Caco-2 (cell line): Measurements from ENCODE around the gene FHIT. TPM values are rescaled to one million over a fixed set of nuclear protein-coding genes. Genes with fewer than 3 reads are reported as not detected.

Source experiments
- BruUV-seq: library from RNA; stranded (reverse); fragments of 400-500 nt; replicated peaks from 2 replicates; lab custom pipeline; 2021; lab: Mats Ljungman, UMichigan
- CTCF ChIA-PET: fragments of 300-600 bp; sonication (Branson Sonifier 250); formaldehyde crosslinking; loops from one replicate; lab custom pipeline; 2022; ENCODE audit warnings: antibody characterized with exemption; lab: Charles Lee
- POLR2A ChIA-PET: fragments of 300-600 bp; sonication (Branson Sonifier 250); formaldehyde crosslinking; loops from one replicate; lab custom pipeline; 2022; ENCODE audit warnings: antibody characterized with exemption; lab: Charles Lee
- DNase-seq, 2 experiments: peaks; one replicate each; pipeline versions ENCODE4 v3.0.0 to v3.0.0-alpha.2; 2020 to 2022
- H3K27me3 ChIP-seq: replicated peaks from 2 replicates; pipeline ENCODE4 v1.6.0; 2011; ENCODE audit warnings: low read length; ENCODE audit not compliant: control insufficient read depth, insufficient read depth
- H3K36me3 ChIP-seq: 2 replicates; pipeline ENCODE4 v1.5.1; 2011; ENCODE audit warnings: low read length; ENCODE audit not compliant: control insufficient read depth, insufficient read depth
- H3K4me1 ChIP-seq: fragments of 250-450 bp; sonication (Bioruptor Pico); 2 replicates; pipeline ENCODE4 v1.5.1; 2020; ENCODE audit warnings: mild to moderate bottlenecking
- H3K4me3 ChIP-seq: 2 replicates; pipeline ENCODE4 v1.5.1; 2011; ENCODE audit warnings: low read depth, mild to moderate bottlenecking, control low read depth, low read length
- H3K9me3 ChIP-seq: fragments of 250-450 bp; sonication (Bioruptor Pico); 2 replicates; pipeline ENCODE4 v1.5.1; 2020; ENCODE audit warnings: mild to moderate bottlenecking, moderate library complexity
- H3K27ac Mint-ChIP-seq: one replicate; pipeline ENCODE4 v1.8.0; 2022; ENCODE audit warnings: mixed read lengths; ENCODE audit not compliant: unreplicated experiment
- H3K27me3 Mint-ChIP-seq: one replicate; pipeline ENCODE4 v1.8.0; 2022; ENCODE audit warnings: mixed read lengths; ENCODE audit not compliant: insufficient read depth, unreplicated experiment
- H3K36me3 Mint-ChIP-seq: one replicate; pipeline ENCODE4 v1.8.0; 2022; ENCODE audit warnings: mild to moderate bottlenecking, mixed read lengths; ENCODE audit not compliant: insufficient read depth, unreplicated experiment
- H3K4me1 Mint-ChIP-seq: one replicate; pipeline ENCODE4 v1.8.0; 2022; ENCODE audit warnings: low read depth, mixed read lengths; ENCODE audit not compliant: unreplicated experiment
- H3K4me3 Mint-ChIP-seq: one replicate; pipeline ENCODE4 v1.8.0; 2022; ENCODE audit warnings: mild to moderate bottlenecking, moderate library complexity, mixed read lengths; ENCODE audit not compliant: unreplicated experiment
- H3K9me3 Mint-ChIP-seq: one replicate; pipeline ENCODE4 v1.8.0; 2022; ENCODE audit warnings: mixed read lengths; ENCODE audit not compliant: unreplicated experiment
- intact Hi-C: fragments of 100-400 bp; cut with micrococcal nuclease; formaldehyde crosslinking; loops from one replicate; pipeline ENCODE4 v1.10.0; 2022; ENCODE audit not compliant: unreplicated experiment
- total RNA-seq: library from RNA; stranded (reverse); gene quantifications from 2 replicates; pipeline ENCODE4 v1.2.3, GENCODE V29; 2022
- TF ChIP-seq, protein P1 (sequence below), 2 experiments: fragments of 200-600 bp in 1 of 2; IDR thresholded peaks; 1 replicate in 1 of 2; 2 replicates in 1 of 2; pipeline versions ENCODE4 v1.5.1 to v1.8.0; 2011 to 2022; ENCODE audit warnings: antibody characterized with exemption in 1 of 2, control low read depth in 1 of 2, inconsistent platforms in 1 of 2, low read depth in 1 of 2, low read length in 1 of 2, mild to moderate bottlenecking in 1 of 2, moderate library complexity in 1 of 2; ENCODE audit not compliant: insufficient read depth in 1 of 2, severe bottlenecking in 1 of 2, unreplicated experiment in 1 of 2

Gene FHIT
- total RNA-seq, 1 experiment from 2014 or later, result 8.3 TPM

DNA sequence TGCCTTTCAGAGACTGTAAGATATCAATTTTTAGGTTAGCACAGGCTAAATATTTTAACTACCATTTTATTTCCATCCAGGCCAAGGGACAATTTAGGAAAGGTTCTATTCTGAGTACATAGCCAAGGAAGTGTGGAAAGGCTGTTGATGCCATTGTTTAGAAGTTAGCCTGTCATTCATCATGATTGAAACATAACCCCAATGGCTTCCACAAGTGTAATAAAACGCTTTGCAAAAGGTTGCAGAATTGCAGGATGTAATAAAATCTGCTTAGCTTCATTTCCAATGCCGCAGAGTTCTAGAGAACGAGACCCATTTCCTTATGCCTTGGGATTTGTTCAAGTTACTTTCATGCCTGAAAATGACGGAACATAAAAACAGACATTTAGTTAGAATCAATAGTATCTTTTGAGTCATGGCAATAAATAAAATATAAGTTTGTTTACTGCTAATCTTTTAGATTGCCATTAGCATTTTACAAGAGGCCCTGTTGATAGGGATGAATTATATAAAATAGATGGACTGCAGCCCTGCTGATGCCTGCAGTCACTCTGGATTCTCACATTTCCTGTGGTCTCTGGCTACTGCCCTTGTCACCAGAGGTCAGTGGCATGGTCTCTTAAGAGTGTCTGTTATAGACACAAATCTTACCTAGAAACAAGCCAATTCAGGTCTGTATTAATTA, 1523.2 kb downstream of the FHIT start:
- no peaks in the 10 kb centered on the region for H3K9me3 Mint-ChIP-seq
- peaks cover 4% of the 10 kb centered on the region for H3K27me3 Mint-ChIP-seq
- no peaks in the 10 kb centered on the region for H3K36me3 Mint-ChIP-seq
- H3K9me3 ChIP-seq, result no peaks in the 10 kb centered on the region
- ChIA-PET POLR2A (no interaction called here), CTCF (no interaction called here)
- no peak overlapping the region for H3K27ac Mint-ChIP-seq
- H3K36me3 ChIP-seq, result no peaks in the 10 kb centered on the region
- no TSS peak for BruUV-seq
- no peak overlapping the region for H3K4me3 Mint-ChIP-seq
- TF ChIP-seq, protein P1, sequence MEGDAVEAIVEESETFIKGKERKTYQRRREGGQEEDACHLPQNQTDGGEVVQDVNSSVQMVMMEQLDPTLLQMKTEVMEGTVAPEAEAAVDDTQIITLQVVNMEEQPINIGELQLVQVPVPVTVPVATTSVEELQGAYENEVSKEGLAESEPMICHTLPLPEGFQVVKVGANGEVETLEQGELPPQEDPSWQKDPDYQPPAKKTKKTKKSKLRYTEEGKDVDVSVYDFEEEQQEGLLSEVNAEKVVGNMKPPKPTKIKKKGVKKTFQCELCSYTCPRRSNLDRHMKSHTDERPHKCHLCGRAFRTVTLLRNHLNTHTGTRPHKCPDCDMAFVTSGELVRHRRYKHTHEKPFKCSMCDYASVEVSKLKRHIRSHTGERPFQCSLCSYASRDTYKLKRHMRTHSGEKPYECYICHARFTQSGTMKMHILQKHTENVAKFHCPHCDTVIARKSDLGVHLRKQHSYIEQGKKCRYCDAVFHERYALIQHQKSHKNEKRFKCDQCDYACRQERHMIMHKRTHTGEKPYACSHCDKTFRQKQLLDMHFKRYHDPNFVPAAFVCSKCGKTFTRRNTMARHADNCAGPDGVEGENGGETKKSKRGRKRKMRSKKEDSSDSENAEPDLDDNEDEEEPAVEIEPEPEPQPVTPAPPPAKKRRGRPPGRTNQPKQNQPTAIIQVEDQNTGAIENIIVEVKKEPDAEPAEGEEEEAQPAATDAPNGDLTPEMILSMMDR (IDR thresholded peaks at IDR 0.05; ENCODE audit: insufficient read depth in 1 of 2, low read depth in 1 of 2, low read length in 1 of 2, severe bottlenecking in 1 of 2, unreplicated experiment in 1 of 2), result no peak
- intact Hi-C loops, result no loop called here
- no peak for DNase-seq
- H3K4me1 ChIP-seq, result no peaks in the 10 kb centered on the region
- no peaks in the 10 kb centered on the region for H3K27me3 ChIP-seq
- no peaks in the 10 kb centered on the region for H3K4me1 Mint-ChIP-seq
- no peak overlapping the region for H3K4me3 ChIP-seq

DNA sequence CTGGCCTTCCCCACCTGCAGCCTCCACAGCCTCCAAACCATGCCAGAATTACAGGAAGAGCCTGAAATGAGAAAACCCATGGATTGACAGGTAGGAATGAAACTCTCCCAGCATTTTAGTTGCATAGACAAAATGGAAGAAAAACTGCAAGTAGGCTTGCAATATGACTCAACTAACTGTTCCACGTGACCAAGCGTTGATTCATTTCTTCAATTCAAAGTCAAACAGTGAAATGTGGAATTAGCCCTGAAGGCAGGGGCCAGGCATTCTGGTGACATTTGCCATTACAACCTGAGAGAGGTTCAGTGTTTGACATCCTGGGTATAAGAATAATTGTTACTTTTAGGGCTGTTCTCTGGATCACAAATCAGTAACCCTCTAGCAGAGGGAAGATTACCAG, 1525.0 kb downstream of the FHIT start:
- H3K9me3 ChIP-seq, result no peaks in the 10 kb centered on the region
- no peaks in the 10 kb centered on the region for H3K27me3 ChIP-seq
- intact Hi-C loops, result no loop called here
- BruUV-seq, result no TSS peak
- TF ChIP-seq, protein P1 (IDR thresholded peaks at IDR 0.05; ENCODE audit: insufficient read depth in 1 of 2, low read depth in 1 of 2, low read length in 1 of 2, severe bottlenecking in 1 of 2, unreplicated experiment in 1 of 2), result no peak
- ChIA-PET CTCF (no interaction called here), POLR2A (no interaction called here)
- H3K4me3 ChIP-seq, result no peak overlapping the region
- no peak for DNase-seq
- no peaks in the 10 kb centered on the region for H3K9me3 Mint-ChIP-seq
- H3K4me3 Mint-ChIP-seq, result no peak overlapping the region
- H3K36me3 ChIP-seq, result no peaks in the 10 kb centered on the region
- no peaks in the 10 kb centered on the region for H3K4me1 ChIP-seq
- no peak overlapping the region for H3K27ac Mint-ChIP-seq
- H3K4me1 Mint-ChIP-seq, result no peaks in the 10 kb centered on the region
- no peaks in the 10 kb centered on the region for H3K36me3 Mint-ChIP-seq
- peaks cover 4% of the 10 kb centered on the region for H3K27me3 Mint-ChIP-seq

GRCh38 chr3:59717679-59718205, 1533.5 kb downstream of the FHIT start:
- POLR2A ChIA-PET, result no interaction called here
- no peak overlapping the region for H3K27ac Mint-ChIP-seq
- TF ChIP-seq, protein P1 (IDR thresholded peaks at IDR 0.05; ENCODE audit: insufficient read depth in 1 of 2, low read depth in 1 of 2, low read length in 1 of 2, severe bottlenecking in 1 of 2, unreplicated experiment in 1 of 2), result no peak
- no peaks in the 10 kb centered on the region for H3K4me1 ChIP-seq
- CTCF ChIA-PET, result no interaction called here
- H3K4me3 ChIP-seq, result no peak overlapping the region
- no peaks in the 10 kb centered on the region for H3K27me3 ChIP-seq
- H3K4me1 Mint-ChIP-seq, result no peaks in the 10 kb centered on the region
- H3K36me3 Mint-ChIP-seq, result no peaks in the 10 kb centered on the region
- H3K27me3 Mint-ChIP-seq, result peaks cover 3% of the 10 kb centered on the region
- no peaks in the 10 kb centered on the region for H3K9me3 ChIP-seq
- DNase-seq, result no peak
- no TSS peak for BruUV-seq
- no peaks in the 10 kb centered on the region for H3K9me3 Mint-ChIP-seq
- H3K36me3 ChIP-seq, result no peaks in the 10 kb centered on the region
- intact Hi-C loops, result no loop called here
- no peak overlapping the region for H3K4me3 Mint-ChIP-seq
